SIG-M5 treated with dmso at 0.1 percent for 504 hours (cell line): ENCODE measurements around the gene EDARADD.
"Not testable (repeated sequence)": the region's sequence is repeated elsewhere in the genome, so short reads cannot be mapped to it uniquely, and the experiment has no call there.

ENCODE experiments used
- DNase-seq: peaks from one replicate; lab custom pipeline; 2025; ENCODE audit not compliant: unreplicated experiment; lab: John Stamatoyannopoulos, UW

The EDARADD gene

DNA sequence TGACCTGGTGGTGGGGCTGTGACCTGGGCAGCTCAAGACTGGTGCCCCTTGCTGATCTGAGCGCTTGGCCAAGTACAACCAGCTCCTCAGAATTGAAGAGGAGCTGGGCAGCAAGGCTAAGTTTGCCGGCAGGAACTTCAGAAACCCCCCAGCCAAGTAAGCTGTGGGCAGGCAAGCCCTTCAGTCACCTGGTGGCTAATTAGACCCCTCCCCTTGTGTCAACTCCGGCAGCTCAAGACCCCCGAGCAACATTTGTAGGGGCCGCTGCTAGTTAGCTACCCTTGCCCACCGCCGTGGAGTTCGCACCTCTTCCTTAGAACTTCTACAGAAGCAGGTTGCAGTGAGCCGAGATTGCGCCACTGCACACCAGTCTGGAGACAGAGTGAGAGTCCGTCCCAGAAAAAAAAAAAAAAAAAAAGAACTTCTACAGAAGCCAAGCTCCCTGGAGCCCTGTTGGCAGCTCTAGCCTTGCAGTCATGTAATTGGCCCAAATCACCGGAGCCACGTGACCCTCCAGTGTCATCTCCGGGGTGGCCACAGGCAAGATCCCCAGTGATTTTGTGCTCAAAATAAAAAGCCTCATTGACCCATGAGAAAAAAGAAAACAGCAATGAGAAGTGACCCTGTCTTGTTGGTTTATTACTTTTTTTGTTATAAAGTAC lies 90.4 kb downstream of the EDARADD start:
- DNase-seq = no peak

DNA sequence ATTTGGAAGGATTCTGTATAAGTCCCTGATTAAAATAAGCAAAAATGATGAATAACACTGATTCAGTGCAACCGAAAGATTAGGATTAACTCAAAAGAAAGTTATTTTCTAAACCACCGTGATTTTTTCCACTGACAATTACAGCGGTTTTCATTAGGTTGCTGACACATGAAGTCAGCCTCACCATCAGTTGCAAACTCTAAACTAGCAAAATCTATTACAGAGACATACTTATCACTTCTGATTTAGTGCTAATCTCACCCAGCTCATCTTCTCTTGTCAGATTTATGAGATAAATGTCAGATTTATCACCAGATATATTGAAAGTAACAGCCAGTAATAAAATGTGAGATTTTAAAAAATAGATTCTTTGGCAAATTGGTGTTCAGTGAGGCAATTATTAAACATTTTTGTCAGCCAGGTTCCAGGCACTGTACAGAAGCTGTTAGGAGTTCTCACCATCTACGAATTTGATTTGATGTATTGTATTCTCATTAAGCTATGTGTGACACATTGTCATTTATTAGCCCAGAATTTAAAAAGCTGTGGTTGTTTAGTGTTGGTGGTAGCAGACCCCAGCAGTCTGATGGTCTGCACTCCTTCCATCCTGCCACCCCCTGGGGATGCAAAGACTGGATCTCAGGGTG lies 92.4 kb downstream of the EDARADD start:
- DNase-seq = no peak

DNA sequence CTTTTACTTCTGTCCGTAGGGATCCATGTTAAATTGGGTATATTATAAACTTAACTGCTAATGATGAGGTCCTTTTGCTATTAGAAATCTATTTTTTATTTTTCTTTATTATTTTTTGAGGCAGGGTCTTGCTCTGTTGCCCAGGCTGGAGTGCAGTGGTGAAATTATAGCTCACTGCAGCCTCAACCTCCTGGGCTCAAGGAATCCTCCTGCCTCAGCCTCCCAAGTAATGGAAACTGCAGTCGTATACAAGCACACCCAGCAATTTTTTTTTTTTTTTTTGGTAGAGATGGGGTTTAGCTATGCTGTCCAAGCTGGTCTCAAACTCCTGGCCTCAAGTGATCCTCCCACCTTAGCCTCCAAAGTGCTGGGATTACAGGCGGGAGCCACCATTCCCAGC lies 95.1 kb downstream of the EDARADD start:
- not testable (repeated sequence) for DNase-seq

DNA sequence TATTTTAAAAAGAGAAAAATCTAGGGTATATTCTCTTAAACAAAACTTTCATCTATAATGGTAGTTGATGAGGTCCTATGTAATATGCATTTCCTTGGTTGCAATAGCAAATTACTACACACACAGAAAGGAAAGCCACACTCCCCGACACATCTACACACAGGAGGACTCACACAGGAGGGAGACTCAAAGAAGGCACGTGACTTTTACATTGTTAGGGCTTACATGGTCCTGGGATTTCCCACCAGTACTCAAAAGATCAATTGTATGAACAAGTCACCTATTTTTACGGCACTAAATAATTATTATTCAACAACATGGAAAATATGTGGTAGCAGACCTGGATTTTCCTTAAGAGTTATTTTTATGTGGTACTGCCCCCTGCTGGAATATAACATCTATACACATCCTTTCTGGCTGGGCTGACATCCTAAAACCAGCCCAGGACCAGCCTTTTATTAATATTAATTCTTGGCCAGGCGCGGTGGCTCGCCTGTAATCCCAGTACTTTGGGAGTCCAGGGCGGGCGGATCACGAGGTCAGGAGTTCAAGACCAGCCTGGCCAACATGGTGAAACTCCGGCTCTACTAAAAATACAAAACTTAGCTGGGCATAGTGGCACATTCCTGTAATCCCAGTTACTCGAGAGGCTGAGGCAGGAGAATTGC lies 95.8 kb downstream of the EDARADD start:
- DNase-seq = peak; percentile 73

DNA sequence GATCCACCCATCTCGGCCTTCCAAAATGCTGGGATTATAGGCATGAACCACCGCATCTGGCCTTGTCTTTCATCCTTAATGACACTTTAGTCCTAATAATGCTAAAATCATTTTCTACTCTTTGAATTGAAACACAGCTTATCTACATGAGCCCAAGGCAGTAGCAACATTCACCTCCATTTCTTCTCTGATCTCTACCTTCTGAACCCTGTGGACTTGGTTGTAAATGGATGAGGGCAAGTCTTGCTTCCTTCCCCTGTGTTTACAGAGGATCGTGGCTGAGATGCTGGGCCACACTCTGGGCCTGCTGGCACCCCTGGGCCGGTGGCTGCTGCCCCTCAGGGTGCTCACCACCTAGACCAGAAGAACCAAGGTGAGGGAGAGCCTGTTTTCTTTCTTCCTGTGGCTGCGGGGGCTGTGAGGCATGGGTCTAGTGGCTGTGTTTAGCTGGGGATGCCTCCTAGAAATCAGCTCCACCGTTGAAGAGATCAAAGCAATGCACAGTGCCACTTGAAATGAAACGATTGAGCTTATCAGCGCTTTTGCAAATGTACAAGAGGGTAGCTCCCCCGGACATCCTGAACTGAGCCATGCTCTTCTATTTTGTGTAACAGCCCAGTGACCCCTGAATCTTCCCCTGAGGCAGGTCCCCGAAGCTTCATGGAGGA lies 97.5 kb downstream of the EDARADD start:
- no peak for DNase-seq

DNA sequence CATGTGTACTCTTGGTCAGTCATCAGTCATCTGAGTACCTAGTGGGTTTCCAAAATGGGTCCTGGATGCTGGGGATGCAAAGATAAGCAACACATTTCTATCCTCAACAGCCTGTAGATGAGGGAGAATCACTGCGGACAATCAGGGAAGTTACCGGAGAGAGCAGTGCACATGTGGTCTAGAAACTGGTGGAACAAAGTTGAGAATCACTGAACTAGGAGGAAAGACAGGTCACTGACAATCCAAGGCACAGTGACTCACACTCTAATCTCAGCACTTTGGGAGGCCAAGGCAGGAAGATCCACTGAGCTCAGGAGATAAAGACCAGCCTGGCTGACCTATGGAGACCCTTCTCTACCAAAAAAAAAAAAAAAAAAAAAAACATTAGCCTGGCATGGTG lies 98.3 kb downstream of the EDARADD start:
- DNase-seq = no peak

DNA sequence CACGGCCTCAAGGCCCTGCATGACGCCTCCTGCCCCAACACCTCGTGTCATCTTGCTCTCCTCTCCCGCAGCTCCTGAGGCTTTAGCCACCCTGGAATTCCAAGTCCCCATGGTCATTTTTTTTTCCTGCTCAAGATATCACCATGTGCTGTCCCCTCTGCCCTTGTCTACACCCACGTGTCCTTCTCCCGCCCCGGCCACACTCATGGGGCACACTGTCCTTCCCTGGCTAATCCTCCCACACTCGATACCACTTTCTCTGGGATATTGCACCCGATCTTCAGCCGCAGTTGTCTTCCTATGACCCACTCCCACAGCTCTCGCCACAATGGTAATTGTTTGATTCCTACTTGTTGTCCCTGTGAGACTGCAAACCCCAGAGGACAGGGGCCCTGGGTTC lies 100.0 kb downstream of the EDARADD start:
- no peak for DNase-seq

DNA sequence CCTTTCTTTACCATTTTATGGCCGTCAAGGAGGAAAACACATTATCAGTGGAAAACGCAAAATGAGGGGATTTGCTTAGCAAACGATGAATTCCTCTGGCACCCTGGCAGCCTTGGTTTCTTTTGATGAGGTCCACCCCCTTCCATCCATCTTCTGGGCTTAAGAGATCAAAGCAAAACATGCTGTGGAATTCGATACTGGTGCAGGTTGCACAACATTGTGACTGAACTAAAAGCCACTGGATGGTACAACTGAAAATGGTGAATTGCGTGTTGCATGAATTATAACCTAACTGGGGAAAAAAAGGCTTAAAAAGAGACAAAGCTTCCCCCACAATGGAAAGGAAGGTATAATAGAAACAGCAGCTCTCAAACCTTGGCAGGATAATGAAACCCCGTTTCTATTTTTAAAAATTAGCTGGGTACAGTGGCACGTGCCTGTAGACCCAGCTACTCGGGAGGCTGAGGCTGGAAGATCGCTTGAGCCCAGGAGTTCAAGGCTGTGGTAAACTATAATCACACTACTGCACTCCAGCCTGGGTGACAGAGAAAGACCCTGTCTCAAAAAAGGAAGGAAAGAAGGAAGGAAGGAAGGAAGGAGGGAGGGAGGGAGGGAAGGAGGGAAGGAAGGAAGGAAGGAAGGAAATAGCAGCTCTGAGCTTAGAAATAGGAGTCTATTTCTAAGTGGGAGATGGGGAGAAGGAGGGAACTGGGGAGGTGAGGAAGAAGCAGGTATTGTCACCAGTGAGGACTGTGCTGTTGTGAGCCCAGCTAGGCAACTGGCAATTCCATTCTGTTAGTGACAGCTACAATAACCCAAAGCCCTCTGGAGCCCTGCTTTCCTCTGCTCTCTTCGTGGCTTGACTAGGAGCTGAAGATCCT lies 100.7 kb downstream of the EDARADD start:
- DNase-seq = no peak

DNA sequence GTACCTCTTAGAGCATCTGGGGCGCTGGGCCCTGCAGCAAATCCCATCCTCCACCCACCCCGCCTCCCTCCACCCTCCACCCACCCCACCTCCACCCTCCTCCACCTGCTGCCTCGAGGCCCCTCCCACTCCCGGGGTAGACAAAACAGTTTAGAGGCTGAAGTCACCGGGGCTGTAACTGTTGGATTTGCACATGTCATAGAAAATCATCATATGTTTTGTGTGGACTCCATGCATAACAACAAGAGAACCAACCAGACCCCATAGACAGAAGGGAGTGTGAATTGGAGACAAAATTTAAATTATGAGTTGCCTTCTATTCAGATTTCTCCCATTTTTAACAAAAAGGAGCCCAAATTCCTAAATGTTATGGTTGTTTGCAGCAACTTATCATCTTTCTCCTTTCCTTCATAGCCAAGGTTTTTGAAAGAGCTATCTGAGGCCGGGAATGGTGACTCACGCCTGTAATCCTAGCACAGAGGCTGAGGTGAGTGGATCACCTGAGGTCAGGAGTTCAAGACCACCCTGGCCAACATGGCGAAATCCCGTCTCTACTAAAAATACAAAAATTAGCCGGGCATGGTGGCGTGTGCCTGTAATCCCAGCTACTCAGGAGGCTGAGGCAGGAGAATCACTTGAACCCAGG lies 101.5 kb downstream of the EDARADD start:
- no peak for DNase-seq

DNA sequence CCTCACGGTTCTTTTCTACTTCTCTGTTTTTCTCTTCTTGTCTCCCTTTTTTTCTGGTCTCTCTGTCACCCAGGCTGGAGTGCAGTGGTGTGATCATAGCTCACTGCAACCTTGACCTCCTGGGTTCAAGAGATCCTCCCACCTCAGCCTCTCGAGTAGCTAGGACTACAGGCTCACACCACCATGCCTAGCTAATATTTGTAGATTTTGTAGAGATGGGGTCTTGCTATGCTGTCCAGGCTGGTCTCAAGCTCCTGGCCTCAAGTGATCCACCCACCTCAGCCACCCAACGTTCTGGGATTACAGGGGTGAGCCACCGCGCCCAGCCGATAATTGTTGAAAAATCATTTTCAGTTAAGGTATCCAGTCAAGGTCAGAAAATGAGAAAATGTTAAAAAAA lies 103.8 kb downstream of the EDARADD start:
- no peak for DNase-seq

DNA sequence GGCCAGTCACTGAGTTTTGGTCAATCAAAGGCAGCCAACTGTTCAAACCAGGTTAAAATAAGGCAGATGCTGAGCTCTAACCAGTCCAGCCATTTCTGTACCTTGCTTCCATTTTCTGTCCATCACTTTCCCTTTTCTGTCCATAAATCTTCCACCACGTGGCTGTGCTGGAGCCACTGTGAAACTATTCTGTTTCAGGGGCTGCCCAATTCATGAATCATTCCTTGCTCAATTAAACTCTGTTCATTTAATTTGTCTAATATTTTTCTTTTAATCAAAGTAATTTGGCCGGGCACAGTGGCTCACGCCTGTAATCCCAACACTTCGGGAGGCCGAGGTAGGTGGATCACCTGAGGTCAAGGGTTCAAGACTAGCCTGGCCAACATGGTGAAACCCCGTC lies 107.0 kb downstream of the EDARADD start:
- no peak for DNase-seq

DNA sequence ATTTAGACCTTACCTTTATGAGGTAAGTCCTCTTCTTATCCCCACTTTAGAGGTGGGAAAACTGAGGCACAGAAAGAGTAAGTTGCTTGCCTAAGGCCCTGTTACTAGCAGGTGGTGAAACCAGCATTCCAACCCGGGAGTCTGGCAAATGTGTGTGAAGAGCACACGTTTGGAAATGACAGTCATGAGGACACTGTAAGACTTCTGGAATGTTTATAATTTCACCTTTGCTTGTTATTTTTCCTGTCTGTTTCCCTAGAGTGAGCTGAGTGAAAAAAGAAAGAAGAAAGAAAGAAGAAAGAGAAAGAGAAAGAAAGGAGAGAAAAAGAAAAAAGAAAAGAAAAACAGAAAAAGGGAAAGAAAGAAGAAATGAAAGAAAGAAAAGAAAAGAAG lies 108.5 kb downstream of the EDARADD start:
- no peak for DNase-seq

DNA sequence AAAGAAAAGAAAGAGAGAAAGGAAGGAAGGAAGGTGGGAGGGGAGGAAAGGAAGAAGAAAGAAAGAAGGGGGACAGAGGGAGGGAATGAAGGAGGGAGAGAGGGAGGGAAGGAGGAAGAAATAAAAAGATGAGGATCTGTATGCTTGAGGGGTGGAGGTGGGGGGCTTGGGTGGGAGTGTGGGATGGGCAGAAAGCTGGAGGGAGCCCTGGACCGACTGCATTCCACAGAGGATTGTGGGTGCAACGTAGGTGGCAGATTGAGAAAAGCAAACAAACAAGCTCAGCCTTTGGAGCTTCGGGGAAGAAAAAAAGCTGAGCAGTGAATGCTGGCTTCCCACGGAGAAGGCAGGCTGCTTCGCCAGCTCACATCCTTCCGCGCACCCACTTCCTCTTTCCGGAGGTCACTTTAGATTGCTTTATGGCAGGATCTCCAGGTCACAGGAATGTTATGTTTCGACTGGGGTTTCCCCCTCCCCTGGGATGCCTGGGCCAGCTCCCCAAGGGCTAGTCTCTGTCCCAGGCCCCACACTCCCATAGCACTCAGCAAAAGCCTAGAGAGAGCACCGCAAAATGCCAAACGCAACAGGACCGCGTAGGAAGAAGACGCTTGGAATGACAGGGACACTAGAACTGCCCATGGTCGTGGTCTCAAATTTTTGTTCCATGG lies 109.0 kb downstream of the EDARADD start:
- DNase-seq = peak; percentile 80

DNA sequence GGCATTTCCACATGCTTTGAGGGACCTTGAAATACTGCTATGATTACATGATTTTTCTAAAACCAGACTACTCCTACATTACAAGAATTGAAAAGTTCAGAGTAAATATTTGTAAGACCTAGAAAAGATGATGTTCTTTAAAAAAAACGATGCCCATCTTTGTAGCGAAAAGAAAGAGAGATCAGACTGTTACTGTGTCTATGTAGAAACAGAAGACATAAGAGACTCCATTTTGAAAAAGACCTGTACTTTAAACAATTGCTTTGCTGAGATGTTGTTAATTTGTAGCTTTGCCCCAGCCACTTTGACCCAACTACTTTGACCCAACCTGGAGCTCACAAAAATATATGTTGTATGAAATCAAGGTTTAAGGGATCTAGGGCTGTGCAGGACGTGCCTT lies 110.3 kb downstream of the EDARADD start:
- not testable (repeated sequence) for DNase-seq

DNA sequence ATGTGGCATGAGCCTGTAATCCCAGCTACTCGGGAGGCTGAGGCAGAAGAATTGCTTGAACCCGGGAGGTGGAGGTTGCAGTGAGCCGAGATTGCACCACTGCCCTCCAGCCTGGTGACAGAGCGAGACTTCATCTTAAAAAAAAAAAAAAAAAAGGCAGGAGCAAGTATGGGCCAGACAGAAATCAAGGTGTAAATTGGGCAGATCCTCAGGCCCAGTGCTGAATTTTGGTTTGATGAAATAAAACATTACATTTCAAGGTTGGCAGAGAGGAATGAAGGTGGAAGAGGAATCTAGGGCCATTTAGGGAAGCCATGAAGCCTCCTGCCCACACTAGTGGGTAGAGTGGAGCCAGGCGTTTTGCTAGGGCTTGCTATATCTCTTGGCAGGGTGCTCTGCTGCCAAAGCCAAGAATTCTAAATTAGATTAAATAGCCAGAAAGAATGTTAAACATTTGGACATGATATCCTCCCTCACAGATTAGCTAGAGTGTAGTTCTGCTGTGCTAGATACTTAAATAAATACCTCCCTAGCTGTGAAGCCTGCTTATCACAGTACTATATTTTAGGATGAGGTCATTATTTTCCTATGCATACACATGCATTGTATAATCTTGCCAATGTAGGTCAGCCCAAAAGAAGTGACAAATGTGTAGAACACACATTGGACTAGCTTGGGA lies 113.1 kb downstream of the EDARADD start:
- DNase-seq = no peak

DNA sequence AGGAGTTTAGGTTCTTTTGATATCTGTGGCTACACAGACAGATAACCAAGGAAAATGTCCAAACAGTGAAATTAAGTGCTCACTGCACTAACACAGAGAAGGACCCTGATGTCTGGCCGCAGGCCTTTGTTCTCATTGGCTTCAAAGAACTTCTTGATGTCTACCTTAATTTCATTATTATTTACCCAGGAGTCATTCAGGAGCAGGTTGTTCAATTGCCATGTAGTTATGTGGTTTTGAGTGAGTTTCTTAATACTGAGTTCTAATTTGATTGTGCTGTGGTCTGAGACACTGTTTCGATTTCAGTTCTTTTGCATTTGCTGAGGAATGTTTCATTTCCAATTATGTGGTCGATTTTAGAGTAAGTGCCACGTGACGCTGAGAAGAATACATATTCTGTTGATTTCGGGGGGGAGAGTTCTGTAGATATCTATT lies 114.5 kb downstream of the EDARADD start:
- DNase-seq = no peak

DNA sequence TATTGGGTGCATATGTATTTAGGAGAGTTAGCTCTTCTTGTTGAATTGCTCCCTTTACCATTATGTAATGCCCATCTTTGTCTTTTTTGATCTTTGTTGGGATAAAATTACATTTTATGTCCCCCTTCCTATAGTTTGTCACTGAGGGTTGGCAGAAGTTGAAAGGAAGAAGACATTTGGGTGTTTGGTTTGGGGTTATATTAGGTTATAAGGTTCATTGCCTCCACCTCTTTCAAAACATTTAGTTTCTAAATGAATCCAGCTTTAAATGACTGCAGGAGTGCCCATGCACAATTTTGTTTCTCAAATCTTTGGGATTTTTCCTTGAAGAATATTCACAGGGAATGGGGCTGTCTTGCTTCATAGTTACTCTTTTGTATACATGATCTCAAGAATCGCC lies 115.1 kb downstream of the EDARADD start:
- no peak for DNase-seq

DNA sequence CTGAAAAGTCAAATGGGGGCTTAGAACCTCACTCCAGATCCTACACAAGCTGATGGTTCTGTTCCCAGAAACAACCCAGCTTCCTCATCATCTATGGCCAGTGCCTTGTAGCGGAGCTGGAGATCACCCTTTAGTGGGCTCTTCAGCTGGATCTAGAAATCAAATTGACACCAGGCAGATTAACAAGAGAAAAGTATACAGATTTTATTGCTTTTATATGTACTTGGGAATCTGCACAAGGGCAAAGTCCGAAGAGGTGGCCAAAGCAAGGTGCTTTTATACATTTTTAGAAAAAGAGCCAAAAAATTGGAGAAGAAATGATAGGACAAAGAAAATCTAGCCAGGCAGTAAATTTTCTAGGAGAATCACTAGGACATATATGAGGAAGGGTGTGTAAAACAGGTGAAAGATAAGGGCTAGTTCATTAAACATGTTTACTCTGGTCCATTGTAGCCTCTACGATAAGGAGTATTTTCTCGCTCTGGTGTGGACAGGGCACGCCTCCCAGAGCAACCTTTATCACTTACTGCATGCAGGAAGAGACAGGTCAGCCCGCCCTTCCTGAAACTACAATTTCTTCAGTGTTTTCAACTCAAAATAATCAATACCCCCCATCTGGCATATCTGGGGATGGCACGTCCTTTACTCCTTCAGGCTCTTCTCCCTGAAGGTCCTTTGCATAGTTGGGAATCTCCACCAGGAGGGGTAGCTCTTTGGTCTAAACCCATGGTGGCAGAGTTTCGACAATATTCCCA lies 115.7 kb downstream of the EDARADD start:
- no peak for DNase-seq
